SKM-1 treated with dmso at 0.1 percent for 144 hours (cell line): ENCODE results near the gene SYS1.

Source experiments
- DNase-seq: peaks from one replicate; lab custom pipeline; 2025; ENCODE audit not compliant: unreplicated experiment; lab: John Stamatoyannopoulos, UW

SYS1 gene

GRCh38 chr20:45362804-45363610, at the start of gene SYS1:
TSS of gene SYS1 (plus strand) at chr20:45363156. CDS start at chr20:45363532, 376 bp downstream.
- peak; percentile 97 for DNase-seq

- DNase-seq = no peak
Observed at GRCh38 chr20:45313943-45314342, 49.0 kb upstream of the SYS1 start.

- DNase-seq = no peak
Observed at GRCh38 chr20:45315672-45316071, 47.3 kb upstream of the SYS1 start.

GRCh38 chr20:45316150-45317080, 46.5 kb upstream of the SYS1 start:
- DNase-seq = no peak

- DNase-seq = no peak
Observed at GRCh38 chr20:45317826-45318225, 45.1 kb upstream of the SYS1 start.

- DNase-seq = no peak
Observed at GRCh38 chr20:45318386-45318939, 44.5 kb upstream of the SYS1 start.

GRCh38 chr20:45318948-45319347, 44.0 kb upstream of the SYS1 start:
- no peak for DNase-seq

- DNase-seq = peak; percentile 77
Observed at GRCh38 chr20:45320948-45321595, 41.9 kb upstream of the SYS1 start.

GRCh38 chr20:45322952-45323383, 40.0 kb upstream of the SYS1 start:
- DNase-seq = no peak

GRCh38 chr20:45323731-45324130, 39.2 kb upstream of the SYS1 start:
- DNase-seq = no peak

DNA sequence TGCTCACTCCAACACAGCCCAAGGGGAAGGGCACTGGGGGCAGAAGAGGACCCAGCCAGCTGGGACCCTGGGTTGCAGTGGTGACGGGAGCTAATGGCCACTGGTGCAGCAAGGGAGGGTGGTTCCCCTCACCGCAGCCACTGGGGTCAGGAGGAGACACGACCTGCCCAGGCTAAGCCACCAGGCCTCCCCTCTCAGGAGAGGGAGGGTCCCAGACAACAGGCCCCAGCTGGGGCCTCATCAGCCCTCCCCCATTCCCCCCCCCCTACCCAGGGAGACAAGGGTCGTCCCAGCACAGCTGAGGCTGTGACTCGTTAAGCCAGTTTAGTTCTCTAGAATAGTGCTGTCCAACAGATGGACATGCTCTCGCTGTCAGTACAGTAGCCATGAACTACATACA, 37.6 kb upstream of the SYS1 start:
- no peak for DNase-seq

- DNase-seq = no peak
Observed at GRCh38 chr20:45328451-45328850, 34.5 kb upstream of the SYS1 start.

DNA sequence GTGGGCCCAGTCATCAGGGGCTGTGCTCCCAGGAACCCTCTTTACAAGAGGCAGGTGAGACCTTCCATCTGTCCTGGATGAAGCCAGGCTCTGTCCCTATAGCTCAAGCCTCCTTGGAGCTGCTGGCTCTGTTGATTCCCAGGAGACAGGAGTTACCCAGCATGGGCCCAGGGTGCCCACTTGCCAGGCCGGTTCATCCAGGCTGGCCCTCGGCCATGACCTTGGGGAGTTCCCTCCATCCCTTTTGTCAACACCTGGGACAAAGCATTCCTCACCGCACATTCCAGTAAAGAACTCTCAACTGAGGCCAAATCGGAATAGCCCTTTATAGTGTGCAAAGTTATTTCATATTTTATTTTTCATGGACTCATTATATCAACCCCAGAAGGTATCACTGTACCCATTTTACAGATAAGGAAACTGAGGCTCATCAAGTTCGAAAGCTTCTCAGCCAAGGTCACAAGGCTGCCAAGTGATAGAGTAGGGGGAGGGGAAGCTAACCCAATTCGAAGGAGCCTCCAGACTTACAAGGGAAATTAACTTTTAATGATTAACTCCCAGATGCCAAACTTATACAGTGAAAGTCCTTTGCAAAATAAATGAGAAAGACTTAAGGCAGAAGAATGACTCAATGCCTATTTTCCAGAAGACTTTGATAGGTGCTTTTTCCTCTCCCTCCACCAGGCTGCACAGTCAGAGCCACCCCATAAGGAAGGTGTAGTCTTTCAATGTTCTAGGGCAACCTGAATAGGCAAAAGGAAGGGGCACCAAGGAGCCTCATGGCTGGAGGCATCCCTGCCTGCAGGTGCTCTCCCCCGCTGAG, 33.2 kb upstream of the SYS1 start:
- DNase-seq = no peak

DNA sequence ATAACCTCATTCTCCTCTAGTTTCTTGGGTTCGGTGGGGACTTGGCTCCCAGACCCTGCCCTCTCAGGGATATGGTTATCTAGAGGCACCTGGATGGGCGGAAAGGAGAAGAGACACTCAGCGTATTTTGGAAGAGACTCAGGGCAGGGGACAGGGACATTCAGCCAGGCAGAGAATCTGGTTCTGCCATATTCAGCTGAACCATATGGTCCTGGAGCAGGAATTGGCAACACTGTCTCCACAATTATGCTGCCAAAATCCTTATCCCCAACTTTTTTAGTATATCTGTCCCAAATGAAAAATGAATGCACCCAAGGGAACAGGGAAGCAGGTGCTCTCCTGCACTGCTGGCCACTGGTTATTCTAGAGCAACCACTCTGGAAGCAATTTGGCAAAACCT, 32.5 kb upstream of the SYS1 start:
- DNase-seq = no peak

GRCh38 chr20:45336530-45337366, 26.2 kb upstream of the SYS1 start:
- DNase-seq = no peak

GRCh38 chr20:45337367-45338120, 25.4 kb upstream of the SYS1 start:
- DNase-seq = no peak

DNA sequence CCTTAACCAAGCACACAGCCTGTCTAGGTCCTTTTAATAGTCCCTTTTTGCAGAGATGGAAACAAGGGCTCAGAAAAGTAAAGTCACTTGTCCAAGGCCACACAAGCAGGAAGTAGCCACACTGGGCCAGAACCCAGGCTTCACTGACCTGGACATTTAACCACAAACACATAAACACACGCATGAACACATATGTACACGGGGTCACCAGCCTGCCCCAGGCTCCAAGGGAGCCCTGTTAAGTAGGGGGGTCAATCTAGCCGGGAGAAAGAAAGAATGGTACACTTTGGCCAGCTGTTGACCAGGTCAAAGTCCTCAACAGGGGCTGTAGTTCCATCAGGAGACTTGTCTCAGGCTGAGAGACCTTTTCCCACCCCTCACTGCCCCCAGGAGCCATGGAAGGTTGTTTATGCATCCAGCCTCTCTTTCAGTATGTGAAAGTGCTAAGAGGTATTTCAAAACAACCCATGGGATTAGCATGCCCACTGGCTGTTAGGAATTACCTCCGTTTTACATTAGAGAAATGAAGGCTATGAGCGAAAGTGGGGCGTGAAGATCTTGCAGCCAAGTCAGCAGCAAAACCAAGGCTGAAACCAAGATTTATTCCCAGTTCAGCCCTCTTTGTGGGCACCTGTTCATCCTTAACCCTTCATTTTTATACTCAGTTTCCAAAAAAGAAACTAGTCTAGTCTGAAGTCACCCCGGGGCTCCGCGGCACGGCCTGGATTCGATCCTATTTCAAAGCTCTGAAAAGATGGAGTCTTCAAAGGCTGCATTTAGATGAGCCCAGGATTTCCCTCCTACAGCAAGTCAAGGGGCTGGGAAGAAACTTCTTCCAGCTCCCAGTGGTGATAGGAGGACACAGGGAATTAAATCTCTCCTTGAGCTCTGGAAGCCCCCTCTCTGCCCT, 24.6 kb upstream of the SYS1 start:
- no peak for DNase-seq

- no peak for DNase-seq
Observed at GRCh38 chr20:45339084-45339483, 23.9 kb upstream of the SYS1 start.
